Globus pallidus (tissue), 1 donor: Measurements from ENCODE around the gene SPATA31D4.

Experiments
- DNase-seq: peaks from one replicate; pipeline ENCODE4 v3.0.0-alpha.2; 2015; ENCODE audit warnings: low spot score

The SPATA31D4 gene

DNA sequence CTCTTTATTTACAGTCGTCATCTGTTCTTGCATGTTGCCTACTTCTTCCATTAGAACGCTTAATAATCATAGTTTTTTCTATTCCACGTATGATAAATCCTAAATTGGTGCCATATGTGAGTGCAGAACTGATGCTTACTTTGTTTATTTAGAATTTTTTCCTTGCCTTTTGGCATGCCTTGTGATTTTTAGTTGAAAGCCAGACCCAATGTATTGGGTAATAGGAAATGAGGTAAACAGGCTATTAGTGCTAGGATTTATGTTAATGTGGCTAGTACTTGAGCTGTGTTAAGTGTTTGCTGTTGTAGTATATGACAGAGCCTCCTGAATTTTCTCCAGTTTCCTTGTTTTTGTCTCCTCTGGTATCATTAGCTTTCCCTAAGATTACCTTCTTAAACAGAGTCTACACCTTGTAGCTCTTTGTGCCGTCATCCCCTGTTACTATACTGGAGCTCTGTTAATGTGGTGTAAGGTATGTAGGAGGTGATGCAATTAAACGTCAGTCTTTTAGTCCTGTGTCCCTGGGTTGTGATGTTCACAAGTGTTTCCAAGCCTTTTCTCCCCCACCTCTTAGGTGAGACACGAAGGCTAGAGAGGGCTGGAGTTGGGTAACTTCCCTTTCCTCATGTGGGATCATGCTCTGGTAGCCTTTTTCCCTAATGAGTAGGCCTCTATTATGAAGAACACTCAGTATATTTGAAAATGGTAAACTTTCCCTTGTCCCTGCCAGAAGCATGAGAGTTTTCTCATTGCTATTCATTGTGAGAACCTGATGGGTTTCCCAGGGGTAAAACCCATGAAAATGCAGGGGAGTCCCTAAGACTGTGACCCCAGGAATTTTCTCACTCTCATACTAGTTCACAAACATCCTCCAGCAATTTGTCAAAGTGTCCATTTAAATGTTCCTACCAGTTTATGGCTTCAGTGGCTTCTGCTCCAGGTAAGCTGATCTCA, 36.3 kb downstream of the SPATA31D4 start:
- DNase-seq: no peak

DNA sequence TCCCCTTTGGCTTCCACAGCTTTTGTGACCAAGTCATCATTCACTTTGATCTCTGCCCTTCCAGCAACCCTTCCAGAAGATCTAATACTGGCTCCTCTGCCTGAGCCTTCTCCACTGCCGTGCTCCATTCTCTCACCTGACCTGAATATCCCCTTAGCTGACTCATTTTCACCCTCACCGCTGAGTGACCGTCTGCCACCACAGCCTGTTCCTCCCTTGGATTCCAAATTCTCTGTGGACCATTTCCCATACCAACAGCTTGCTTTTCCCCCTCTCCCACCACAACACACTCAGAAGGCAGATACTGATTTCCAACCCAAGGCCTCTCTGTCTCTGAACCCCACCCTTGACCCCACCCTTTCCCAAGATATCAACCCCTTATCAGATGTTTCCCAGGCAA, 39.8 kb downstream of the SPATA31D4 start:
- DNase-seq: no peak

- no peak for DNase-seq
These were observed 41.7 kb downstream of the SPATA31D4 start for GRCh38 chr9:81969971-81970370.

GRCh38 chr9:81971727-81972126, 43.5 kb downstream of the SPATA31D4 start:
- no peak for DNase-seq

DNA sequence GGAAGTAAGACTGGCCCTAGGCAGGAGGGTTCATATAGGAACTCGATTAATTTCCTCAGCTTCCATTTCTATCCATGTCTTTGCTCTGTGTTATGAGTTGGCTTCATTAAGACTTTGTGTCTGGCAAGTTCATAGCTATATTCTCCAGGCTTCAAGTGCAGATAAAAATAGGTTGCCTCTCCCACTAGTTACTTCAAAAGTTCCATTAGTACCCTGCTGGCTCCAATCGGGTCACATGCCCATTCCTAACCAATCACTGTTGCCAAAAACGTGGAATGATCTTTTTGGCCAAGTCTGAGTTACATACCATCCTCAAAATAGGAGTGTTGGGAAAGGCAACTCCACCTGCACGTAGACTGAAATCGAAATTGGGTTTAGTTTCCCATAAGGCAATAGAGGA, 46.5 kb downstream of the SPATA31D4 start:
- no peak for DNase-seq

GRCh38 chr9:81976351-81976750, 48.1 kb downstream of the SPATA31D4 start:
- no peak for DNase-seq

GRCh38 chr9:81979196-81979595, 51.0 kb downstream of the SPATA31D4 start:
- DNase-seq: no peak

DNA sequence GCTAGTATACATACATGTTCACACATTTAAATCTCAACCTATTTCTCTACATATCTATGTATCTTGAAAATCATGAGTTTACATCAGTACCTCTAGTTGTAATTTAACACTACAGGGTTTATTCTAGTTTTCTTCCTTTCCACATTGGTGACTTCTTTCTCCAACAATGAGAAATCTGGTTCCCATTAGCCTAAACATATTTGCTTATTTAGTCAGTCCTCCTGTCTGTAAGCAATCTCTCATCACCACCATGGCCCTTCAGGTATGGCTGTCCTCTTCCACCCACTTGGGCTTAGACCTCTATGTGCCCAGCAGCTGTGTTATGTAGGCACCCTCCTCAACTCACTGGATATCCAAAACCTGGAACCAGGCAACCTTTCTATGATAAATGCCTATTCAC, 52.3 kb downstream of the SPATA31D4 start:
- DNase-seq: no peak

- no peak for DNase-seq
These were observed 53.7 kb downstream of the SPATA31D4 start for GRCh38 chr9:81981883-81982282.
